Stimulated activated naive CD8-positive, alpha-beta T cell treated with anti-CD3 and anti-CD28 coated beads, Interleukin-15, Interleukin-2, amounts not matched to agents 100 U/mL and 50 U/mL, for 24 hours (primary cell): ENCODE data around the gene POU4F3.

ENCODE experiments used
- ATAC-seq: fragments of 150-1000 bp; cut with Tn5 transposase; one replicate; pipeline ENCODE4 v1.10.0; 2021
- DNase-seq: peaks from one replicate; pipeline ENCODE4 v3.0.0; 2021

Gene POU4F3

DNA sequence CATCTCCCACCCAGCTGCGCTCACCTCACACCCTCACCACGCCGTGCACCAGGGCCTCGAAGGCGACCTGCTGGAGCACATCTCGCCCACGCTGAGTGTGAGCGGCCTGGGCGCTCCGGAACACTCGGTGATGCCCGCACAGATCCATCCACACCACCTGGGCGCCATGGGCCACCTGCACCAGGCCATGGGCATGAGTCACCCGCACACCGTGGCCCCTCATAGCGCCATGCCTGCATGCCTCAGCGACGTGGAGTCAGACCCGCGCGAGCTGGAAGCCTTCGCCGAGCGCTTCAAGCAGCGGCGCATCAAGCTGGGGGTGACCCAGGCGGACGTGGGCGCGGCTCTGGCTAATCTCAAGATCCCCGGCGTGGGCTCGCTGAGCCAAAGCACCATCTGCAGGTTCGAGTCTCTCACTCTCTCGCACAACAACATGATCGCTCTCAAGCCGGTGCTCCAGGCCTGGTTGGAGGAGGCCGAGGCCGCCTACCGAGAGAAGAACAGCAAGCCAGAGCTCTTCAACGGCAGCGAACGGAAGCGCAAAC, 1.1 kb downstream of the POU4F3 start:
- DNase-seq (no peak), ATAC-seq (no peak)

DNA sequence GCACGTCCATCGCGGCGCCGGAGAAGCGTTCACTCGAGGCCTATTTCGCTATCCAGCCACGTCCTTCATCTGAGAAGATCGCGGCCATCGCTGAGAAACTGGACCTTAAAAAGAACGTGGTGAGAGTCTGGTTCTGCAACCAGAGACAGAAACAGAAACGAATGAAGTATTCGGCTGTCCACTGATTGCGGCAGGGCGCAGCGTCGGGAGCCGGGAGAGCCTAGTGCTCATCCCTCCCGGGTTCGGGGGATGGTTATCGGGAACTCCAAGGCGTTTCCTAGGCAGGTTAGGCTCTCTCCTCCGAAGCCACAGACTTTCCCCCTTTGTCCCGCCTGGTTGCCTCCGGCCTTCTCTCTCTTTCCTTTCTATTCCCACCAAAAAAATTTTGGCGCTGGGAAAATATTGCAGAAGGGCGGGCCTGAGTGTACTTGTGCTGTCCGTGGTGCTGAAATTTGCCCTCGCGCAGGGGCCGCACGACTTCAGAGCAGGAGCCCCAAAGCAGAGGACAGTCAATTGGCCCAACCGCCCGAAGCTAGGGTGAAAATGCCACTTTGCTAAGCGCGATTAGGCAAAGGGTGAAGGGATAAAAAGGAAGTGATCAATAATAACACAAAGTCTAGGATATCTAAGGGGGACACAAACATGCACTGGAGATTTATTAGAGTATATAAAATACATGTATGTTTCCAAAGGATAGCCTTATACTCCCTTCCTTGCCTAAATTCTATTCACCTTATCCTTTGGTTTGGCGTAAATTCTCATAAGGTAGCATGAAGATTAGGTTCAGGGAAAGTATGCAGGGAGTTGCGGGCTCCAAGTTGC, 1.8 kb downstream of the POU4F3 start:
- no peak for ATAC-seq
- DNase-seq = peak; percentile 57

DNA sequence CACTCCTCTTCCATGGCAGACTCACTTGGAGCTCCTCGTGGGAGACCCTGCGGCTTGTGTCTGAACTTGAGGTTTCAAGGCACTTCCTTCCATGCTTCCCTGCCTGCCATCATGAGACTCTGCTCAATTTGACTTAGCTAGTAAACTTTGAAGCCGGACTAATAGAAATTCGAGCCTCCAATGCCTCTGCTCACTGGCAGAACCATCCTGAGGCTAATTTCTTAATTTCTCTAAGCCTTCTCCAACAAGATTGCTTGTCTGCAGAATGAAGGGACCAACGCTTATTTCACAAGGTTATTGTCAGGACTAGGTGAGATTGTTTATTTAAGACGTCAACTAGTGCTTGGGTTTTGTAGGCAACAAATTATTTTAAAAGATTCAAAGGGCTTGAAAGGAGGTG, 3.2 kb downstream of the POU4F3 start:
- no peak for ATAC-seq
- no peak for DNase-seq

DNA sequence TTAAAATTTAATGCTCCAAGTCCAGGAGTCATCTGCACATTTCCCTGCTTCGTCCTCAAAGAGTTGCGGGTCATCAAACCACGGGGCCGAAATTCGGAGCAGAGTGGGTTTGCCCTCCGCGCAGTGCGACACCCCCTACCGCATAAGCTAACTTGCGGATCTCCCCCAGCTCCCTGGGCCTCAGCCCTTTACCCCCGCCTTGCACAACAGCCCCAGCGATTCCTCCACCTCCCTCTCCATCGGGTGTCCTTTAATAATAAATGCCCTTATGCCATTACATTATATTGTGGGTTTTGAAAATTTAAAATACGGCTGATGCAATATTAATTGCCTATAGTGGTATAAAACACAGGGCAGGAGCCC, 3.9 kb downstream of the POU4F3 start:
- ATAC-seq (no peak), DNase-seq (no peak)

DNA sequence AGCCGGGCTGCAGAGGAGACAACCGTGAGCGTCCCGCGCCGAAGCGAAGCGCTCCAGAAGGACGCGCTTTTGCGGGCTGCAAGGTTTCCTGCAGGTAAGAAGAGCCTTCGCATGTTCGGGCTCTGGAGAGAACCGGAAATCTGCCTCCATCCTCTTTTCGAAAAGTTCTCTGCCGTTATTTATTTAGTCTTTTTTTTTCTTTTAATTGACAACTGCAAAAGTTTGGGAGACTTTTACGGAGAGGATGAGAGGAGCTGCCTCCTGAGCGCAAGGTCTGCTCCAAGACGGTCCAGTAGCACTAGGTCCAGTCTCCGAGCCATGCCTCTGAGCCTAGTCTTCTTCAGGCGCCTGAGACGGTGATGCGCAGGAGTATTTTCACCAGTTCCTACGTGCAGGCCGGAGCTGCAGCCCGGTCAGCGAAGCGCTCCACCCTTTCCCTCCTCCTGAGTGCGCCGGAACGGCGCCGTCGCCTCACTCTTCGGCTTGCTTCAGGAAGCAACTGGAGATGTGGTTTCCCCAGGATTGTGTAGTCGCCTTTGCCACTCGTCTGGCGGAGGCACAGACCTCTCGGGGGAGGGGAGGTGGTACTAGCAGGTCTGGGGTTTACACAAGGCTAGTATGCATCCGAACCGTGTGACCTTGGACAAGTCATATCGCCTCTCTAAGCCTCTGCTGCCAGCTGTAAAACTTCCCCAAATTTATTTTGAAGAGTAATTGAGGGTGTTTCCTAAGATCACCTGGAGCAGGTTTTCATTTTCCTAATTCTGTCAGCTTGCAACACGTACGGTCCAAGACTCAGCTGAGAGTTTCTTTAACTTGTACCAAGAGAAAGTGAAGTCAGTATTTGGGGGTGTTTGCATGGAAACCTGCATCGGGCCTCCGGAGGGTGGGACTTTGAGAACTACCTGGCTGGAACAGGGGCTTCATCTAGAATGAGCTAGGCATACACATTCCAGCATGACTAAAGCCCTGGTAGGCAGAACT, 4.5 kb downstream of the POU4F3 start:
- no peak for DNase-seq
- ATAC-seq = no peak

DNA sequence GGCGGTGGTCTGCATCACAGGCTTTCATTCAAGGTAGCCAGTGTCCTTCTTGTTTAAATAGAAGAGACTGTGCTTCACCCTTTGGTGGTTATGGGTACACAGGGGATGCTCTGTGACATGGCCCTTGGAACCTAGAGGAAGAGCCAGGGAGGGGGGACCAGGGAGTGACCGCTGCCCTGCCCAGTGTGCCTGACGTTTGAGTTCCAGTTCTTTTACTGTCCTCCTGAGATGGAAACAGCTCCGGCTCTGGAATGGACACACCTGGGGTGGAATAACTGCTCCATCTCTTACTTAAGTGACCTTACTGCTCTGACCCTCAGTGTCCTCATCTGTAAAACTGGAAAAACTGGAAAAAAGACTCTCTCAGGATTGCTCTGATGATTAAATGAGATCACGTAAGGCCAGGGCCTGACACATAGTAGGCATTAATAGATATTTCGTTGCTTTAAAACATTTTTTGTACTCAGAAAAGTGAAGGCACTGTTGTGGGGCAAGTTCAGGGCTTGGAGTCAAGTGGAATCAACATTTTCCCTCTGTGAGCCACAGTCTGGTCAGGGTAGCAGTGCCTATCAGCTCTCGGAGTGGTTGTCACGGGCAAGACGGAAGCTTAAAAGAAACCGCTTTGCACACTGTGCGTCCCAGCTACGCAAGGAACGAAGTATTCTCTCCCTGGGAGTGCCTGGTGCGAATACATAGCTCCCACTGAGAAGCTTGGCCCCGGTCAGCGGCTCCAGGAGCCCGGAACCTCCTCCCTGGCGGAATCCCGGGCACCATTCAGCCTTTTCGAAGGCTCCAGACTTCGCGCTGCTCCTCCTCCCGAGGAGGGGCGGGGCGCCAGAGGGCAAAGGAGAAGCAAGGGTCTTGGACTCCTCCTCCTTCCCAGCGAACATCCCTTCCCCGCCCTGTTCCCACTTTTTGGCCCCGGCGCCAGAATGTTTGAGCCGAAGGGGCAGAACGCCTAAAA, 5.8 kb downstream of the POU4F3 start:
- no peak for ATAC-seq
- no peak for DNase-seq

DNA sequence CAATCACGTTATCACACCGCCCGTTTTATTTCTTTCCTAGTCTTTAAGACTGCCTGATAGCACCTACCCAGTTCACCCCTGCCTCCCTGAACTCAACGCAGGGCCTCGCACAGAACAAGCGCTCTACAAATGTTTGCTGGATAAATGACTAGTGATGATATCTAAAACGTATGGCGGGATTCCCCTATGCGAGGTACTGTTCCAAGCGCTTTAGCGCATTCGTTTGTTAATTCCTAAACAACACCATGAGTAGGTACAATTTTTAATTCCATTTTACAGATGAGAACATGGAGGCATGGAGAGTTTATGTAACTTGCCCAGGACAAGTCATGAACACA, 6.6 kb downstream of the POU4F3 start:
- no peak for DNase-seq
- no peak for ATAC-seq

DNA sequence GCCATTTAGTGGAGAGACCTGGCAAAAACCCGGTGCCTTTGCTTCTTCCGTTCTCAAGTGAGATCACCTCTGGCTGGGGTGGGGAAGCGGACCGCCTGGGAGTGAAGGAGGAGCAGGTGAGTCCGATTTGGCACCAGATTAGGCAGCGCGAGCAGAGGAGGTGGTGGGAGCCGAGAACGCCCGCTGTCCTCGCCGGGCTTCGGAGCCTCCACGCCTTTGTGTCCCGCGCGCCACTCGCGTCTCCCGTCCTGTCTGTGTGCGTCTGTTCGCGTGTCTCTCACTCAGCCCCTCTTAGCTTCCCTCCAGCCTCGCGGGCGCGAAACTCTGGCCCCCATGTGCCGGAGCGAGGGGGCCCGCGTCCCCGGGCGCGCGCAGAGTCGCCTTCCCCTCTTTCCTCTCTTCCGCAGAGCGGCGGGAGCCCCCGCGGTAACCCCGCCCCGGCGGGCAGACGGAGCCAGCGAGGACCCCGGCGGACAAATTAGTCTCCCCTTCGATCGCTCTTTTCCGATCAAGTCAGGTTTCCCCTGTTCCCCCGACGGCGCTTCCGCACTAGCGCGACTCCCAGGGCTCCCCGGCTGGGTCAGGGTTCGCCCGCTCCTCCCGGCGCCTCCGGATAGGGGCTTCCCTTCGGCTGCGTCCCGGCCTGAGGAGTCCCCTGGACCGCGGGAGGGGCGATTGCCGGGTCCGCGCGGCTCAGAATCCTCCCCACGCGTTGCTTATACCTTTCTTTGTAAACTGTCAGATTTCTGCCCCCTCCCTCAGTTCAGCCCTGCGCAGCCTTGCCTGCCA, 7.1 kb downstream of the POU4F3 start:
- peak; percentile 11 for ATAC-seq
- no peak for DNase-seq

DNA sequence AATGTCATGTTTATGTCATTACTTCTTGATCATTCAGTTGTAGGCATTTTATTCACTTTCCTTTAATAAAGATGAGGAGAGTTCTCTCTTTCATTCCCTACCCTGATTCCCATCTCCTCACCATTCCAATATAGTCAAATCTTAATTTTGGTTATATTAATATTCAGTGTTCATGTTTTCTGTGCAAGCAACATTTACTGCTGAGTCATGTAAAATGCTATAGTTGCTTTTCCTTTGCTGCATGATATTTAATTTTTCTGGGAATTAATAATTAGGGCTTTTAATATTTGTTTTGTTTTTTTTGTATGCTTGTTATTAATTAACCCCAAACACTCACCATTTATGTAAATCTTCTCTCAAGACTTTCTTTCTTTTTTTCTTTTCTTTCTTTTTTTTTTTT, 18.5 kb downstream of the POU4F3 start:
- ATAC-seq = no peak
- DNase-seq = no peak

DNA sequence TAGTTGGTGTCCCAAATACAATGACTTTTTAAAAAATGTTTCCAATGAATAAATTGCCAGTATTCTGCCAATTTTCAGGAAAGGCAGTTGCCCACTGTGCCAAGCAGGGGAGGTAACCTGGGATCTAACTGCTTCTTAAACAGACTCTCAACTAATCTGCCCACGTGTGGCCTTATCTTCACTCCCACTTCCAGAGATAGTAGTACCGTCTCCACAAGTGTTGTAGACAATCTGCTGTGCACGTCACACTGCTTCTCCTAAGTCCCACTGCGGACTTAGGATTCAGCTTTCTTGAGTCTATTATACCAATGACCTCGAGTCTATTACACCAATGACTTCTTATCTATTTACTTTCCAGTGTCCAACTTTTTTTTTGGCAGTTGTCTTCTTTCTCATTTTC, 21.2 kb downstream of the POU4F3 start:
- DNase-seq (no peak), ATAC-seq (no peak)

DNA sequence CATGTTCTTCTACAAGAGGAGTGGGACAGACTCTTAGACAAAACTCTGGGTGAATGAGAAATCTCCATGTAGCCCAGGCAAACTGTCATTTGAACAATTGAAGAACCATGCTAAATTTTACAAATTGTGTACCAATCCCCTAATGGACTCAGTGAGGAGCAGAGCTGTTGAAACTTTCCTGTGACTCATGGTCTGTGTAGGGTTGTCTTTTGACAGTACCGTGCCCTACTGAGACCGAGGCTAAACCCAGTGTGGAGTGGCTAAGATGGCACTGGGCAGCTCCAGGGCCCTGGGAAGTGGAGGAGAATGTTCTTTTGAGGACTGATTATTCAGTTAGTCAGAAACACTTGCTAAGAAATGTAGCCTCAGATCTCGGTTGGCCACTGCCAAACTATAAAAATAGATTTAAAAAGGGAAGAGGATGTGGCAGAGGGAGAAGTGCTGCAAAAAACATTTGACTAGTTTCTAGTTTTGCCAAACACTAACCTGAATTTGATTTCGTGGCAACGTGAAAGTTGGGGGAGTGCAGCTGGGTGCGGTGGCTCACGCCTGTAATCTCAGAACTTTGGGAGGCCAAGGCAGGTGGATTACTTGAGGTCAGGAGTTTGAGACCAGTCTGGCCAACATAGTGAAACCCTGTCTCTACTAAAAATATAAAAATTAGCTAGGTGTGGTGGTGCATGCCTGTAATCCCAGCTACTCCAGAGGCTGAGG, 24.7 kb downstream of the POU4F3 start:
- DNase-seq = no peak
- no peak for ATAC-seq

DNA sequence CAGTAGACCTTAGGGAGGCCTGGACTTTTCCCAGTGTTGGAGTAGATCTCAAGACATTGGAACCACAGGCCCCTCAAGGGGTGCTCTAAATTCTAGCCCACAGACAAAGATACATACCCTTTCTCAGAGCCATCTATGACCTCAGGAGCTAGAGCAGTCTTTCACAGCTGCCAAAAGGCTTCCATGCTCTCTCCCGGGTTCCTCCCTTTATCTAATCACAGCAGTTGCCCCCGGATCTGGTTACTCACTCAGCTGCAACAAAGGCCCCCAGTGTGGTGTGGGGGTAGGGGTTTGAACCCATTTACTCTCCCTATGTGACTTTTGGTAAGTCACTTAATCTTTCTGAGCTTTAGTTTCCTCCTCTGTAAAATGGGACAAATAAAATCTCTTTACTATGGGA, 27.0 kb downstream of the POU4F3 start:
- no peak for DNase-seq
- ATAC-seq = no peak

DNA sequence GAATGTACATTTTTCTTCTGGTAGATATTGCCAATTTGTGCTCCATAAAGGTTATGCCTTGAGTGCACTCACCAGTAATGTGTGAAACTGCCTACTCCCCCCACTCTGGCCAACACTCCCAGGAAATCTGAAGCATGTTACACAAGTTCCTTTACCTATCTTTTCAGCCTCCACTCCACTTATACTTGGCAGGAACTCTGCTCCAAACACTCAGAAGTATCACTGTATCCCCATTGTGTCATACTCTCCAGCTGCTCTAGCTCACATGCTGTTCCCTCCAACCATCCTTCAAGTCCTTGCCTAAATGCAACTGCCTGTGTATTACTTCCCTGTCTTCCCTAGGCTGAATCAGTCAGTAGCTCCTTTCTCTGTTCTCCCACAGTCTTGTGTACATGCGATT, 28.3 kb downstream of the POU4F3 start:
- no peak for ATAC-seq
- DNase-seq = no peak

DNA sequence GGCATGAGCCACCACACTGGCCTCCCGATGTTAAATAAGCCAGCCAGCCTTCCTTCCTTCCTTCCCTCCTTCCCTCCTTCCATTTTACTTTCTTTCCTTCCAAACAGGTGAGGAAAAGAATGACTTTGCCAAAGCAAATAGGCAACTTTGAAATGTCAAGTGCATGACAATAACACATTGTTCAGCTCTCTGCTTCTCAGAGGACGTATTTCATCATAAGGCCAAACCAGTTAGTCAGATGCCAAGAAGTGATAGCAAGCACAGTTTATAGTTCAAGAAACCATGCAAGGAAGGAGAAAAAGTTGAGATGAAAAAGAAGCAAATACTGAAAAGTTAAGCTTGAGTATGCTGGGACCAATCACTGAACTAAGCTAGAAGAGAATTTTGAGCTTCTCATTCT, 29.5 kb downstream of the POU4F3 start:
- ATAC-seq (no peak), DNase-seq (no peak)

DNA sequence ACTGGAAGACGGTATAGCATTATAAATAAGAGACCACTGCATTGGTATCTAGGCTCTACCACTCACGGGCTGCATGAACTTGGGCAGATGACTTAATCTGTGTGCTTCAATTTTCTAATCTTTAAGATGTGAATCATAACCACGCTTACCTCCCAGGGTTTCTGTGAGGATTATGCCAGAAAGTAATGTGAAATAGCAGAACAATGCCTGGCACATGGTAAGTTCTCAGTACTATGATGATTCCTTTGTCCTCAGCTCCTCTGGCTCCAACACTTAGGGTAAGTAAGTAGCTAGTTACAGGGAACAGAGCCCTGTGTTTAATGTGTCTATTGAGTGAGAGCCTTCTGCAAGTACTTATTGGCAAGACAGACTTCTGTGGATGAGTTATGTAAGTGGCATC, 31.1 kb downstream of the POU4F3 start:
- ATAC-seq (no peak), DNase-seq (no peak)

DNA sequence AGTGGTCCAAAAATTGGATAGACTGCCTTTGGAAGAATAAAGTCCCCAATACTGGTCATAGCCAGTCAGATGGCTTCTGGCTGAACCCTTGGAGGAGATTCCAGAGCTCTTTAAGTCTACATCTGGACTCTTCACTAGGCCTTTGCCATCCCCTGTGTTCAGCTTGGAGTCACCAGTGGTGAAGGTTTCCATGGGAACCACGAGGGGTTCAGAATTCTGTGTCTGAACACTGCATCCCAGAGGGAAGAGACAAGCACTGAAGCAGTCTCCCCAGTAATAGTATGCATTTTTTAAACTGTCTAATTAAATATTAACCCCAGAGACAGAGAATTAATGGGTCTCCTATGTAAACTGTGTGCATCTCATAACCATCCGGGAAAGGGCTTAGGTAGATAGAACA, 38.2 kb downstream of the POU4F3 start:
- no peak for DNase-seq
- ATAC-seq = no peak

DNA sequence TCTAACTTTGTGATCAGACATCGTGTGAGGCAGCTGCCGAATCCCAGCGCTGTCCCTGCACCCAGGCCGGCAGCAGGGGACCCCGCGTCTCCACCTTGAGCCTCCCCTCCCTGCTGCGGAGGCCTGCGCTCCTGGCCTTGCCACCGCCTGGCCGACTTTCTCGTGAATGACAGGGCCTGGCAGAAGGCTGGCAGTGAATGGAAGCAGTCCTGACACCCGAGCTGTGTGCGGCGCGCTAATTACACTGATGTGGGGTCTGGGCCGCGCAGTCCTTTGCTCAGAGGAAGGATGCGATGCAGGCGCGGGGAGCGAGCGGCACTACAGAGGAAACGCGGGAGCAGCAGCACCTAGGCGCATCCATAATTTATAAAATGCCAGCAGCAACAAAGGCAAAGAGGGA, 40.3 kb downstream of the POU4F3 start:
- ATAC-seq (no peak), DNase-seq (no peak)

DNA sequence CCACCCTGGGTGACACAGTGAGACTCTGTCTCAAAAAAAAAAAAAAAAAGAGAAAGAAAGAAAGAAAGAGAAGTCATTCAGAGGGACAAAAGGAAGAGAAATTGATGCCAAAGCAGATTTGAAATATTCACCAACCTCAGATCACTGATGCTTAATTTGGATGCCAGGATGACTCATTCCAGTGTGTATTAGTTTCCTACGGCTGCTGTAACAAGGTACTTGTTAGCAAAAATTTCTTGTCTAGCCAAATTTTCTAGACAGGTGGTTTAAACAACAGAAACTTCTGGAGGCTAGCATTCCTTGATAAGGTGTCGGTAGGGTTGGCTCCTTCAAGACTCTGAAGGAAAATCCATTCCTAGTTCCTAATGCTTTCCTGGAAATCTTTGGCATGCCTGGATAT, 42.1 kb downstream of the POU4F3 start:
- ATAC-seq (no peak), DNase-seq (no peak)

DNA sequence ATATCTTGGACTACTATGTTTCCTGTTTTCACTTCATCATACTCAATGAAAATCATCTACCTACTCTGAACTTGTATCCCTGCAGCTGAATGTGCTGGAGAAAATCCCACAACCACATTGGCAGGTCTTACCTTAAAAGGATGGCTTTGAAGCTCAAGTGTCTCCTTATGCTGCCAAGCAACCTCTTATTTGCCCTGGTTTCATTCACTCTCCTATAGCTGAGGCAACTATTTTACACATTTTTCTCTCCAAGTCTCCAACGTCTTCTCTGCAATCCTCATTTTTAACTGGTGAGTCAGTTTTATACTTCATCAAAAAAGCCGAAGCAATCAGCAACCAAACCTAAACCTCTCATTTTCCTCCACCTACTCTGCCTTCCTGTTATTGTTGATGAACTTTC, 49.7 kb downstream of the POU4F3 start:
- ATAC-seq (no peak), DNase-seq (no peak)

DNA sequence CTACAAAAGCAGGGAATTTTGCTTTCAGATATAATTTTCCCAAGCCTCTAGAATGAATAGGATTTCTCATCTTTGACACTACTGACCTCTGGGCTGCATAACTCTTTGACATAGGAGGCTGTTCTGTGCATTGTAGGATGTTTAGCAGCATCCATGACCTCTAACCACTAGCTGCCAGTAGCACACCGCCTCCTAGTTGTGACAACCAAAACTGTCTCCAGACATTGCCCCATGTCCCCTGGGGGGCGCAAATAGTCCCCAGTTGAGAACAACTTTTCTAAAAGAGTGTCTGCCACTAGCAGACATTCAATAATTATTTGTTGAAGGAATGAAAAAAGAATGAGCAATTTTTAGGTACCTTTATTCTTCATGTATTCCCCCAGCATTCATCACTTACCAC, 51.8 kb downstream of the POU4F3 start:
- no peak for ATAC-seq
- no peak for DNase-seq
